GM21576 (cell line): ENCODE measurements around the gene CLEC9A.

Source experiments
- ATAC-seq: cut with Tn5 transposase; IDR thresholded peaks from one replicate; pipeline ENCODE4 v1.9.1; 2021; ENCODE audit warnings: mild to moderate bottlenecking, moderate library complexity; ENCODE audit not compliant: unreplicated experiment

The CLEC9A gene

DNA sequence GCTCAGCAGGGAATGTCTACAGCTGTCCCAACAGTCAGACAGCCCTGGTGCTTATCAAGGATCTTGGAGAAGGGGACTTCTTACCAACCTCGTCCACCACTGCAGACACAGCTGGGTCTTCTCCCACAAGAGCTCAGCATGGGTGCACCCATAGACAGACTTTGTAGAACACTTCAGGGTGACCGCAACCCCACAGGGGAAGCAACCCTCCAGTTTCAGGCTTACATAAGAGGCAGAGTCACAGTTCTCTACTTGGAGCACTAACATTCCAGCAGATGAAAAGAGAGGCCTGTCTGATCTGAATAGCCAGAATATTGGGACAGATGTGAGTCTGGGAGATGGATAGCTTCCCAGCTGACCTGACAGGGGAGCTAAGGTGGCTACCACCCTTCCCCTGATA is 71.8 kb downstream of the CLEC9A start:
- ATAC-seq = no peak

DNA sequence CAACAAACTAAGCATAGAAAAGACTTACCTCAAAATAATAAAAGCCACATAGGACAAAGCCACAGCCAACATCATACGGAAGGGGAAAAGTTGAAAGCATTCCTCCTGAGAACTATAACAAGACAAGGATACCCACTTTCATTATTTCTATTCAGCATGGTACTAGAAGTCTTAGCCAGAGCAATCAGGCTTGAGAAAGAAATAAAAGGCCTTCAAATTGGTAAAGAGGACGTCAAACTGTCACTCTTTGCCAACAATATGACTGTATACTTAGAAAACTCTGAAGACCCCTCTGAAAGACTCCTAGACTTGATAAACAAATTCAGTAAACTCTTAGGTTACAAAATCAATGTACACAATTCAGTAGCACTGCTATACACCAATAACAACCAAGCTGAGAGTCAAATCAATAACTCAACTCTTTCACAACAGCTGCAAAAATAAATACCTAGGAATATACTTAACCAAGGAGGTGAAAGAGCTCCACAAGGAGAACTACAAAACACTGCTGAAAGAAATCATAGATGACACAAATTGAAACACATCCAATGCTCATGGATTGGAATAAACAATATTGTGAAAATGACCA is 79.9 kb downstream of the CLEC9A start:
- ATAC-seq = no peak

DNA sequence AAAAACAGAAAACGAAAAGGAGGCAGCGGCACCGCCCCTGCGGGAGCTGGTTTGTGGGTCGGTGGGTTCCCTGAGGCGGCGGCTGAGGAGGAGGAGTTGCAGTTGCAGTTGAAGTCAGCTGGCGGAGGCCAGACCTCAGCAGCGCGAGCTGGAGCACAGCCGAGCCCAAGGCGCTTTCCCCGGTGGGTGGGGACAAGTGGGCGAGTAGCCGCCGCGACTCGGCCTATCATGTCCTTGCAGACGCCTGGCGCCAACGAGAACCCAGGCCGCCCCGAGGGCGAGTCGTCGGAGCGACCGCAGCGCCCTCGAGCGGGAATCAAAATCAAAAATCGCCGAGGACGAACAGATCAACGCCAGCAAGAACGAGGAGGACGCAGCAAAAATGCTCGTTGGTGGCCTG is 81.0 kb downstream of the CLEC9A start:
- no peak for ATAC-seq

DNA sequence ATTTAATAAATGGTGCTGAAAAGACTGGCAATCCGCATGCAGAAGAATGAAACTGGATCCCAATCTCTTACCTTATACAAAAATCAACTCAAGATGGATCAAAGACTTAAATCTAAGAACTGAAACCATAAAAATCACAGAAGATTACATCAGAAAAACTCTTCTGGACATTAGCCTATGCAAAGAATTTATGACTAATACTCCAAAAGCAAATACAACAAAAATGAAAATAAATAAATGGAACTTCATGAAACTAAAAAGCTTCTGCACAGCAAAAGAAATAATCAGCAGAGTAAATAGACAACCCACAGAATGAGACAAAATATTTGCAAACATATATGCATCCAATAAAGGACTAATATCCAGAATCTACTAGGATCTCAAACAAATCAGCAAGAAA is 82.6 kb downstream of the CLEC9A start:
- no peak for ATAC-seq

DNA sequence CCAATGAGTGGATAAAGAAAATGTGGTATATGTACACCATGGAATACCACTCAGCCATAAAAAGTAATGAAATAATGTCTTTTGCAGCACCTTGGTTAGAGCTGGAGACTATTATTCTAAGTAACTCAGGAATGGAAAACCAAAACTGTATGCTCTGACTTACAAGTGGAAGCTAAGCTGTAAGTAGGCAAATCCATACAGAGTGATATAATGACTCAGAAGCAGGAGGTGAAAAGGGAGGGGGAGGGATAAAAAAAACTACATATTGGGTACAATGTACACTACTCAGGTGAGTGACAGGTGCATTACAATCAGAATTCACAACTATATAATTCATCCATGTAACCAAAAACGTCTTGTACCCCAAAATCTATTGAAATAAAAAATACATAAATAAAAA is 83.4 kb downstream of the CLEC9A start:
- no peak for ATAC-seq

DNA sequence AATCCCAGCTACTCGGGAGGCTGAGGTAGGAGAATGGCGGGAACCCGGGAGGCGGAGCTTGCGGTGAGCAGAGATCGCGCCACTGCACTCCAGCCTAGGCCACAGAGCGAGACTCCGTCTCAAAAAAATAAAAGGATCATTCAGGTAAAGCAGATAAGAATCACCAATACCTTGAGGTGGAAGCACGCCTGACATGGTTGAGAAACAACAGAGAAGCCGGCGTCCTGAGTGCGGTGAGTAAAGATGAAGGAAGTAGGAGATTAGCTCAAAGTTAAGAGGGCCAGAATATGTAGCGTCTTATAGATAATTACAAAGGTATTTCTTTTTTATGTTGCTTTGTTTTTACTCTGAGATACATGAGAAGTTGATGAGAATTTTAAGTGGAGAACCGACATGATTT is 84.8 kb downstream of the CLEC9A start:
- ATAC-seq = no peak
